ENCODE results near the gene DTX4.

Gene DTX4

GRCh38 chr11:59192446-59193020, 20.6 kb downstream of the DTX4 start:
- DNase-seq: no peak

GRCh38 chr11:59193587-59194130, 21.7 kb downstream of the DTX4 start:
- no peak for DNase-seq

GRCh38 chr11:59195586-59195985, 23.7 kb downstream of the DTX4 start:
- no peak for DNase-seq

GRCh38 chr11:59196777-59197176, 24.8 kb downstream of the DTX4 start:
- DNase-seq: no peak

- no peak for DNase-seq
Observed at GRCh38 chr11:59197991-59198390, 26.1 kb downstream of the DTX4 start.

DNA sequence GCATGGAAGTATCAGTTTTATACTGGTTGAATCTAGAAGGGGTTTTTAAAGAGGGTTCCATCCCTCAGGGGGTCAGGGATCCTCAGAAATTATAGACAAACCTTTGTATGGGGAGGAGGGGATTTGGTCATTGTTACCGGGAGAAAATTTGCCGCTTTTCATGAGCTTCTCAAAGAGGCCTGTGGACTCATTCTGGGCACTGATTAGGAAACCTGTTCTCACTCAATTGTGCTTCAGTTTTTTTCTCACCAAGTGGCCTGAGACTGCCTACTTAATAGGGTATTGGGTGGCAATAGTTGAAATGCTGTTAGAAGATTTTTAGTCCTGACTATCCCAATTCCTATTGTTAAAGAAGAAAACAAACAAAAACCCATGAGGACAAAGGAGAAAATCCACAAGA, 26.8 kb downstream of the DTX4 start:
- DNase-seq: no peak

GRCh38 chr11:59199546-59200422, 27.9 kb downstream of the DTX4 start:
- no peak for DNase-seq

DNA sequence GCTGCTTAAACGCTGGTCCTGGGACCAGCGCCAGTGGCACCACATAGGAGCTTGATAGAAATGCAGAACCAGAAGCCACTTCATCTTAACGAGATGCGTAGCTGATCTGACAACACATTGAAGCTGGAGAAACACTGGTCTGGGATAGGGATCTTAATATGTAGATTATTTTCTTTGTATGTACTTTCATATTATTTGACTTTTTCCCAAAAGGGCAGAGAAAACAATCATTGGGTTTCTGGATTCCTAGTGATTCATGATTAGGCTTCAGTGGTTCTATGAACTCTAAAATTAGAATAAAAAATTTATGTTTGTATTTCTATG, 28.5 kb downstream of the DTX4 start:
- DNase-seq: no peak

- no peak for DNase-seq
Observed at GRCh38 chr11:59201353-59201752, 29.4 kb downstream of the DTX4 start.

DNA sequence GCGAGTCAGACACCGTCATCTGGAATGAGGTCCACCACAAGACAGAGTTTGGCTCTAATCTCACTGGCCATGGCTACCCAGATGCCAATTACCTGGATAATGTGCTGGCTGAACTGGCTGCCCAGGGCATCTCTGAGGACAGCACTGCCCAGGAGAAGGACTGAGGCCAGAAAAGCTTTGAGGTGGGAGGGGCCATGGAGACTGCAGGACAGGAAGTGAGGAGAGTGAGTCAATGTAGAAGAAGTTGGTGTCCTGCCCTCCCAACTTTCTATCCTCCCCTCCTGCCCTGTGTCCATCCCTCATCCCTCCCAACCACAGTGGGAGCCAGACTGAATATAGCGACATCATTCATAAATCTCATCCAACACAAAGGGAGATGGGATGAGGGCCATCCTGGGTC, 32.8 kb downstream of the DTX4 start:
- no peak for DNase-seq

DNA sequence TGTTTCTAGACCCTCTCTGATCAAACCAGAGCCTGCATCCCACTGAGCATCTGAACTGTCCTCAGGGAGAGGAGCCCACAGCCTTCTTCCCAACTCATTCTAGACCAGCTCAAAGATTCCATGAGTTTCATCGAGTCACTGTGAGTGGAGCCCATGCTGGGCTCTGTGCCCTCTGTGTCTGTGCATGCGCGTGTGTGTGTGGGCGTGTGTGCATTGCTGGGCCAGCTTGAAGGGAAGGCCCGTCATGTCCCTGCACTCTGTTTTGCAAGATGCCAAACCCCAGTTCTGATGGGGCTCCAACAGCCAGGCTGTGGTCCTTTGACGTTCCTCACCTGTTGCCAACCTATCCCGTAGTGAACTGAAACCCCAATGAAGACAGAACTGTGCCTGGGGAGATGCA, 33.7 kb downstream of the DTX4 start:
- DNase-seq: no peak

DNA sequence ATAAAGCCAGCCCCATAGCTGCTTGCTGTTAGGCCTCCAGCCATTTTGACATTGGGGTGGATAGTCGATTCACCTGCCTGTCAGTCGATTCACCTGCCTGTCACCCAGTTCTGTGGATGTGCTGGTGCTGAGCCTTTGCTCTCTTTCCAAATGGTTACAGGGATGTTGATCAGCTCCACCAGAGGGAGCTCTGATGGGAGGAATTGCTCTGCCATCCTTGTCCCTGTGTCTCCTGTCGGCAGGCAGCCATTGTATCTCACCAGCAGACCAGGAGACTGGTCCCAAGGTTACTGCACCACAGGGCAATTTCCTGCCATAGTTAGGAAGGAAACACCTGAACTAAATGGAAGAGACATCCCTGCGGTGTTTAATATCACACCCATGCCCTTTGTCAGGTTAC, 34.7 kb downstream of the DTX4 start:
- peak; percentile 0 for DNase-seq

DNA sequence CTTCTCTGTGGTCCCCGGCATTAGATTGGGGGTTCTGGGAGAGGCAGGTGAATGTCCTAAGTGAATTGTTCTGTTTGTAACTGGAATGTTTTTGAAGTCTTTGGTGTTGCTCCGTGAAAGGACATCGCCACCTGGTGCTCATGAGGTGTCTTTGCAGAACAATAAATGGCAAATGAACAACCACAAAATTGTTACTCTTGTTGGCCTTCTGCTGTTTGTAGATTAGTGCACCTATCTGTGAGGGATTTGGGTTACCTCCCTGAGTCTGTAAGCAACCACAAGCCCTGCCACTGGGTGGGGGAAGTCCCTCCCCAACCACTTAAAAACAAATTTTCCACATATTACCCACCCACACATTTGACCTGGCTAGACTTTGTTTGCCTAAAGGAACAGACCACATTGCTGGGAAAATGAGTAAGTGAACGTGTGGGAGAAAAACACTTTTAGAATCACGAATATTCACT, 36.1 kb downstream of the DTX4 start:
- peak; percentile 21 for DNase-seq

GRCh38 chr11:59208956-59209355, 37.0 kb downstream of the DTX4 start:
- DNase-seq: no peak

DNA sequence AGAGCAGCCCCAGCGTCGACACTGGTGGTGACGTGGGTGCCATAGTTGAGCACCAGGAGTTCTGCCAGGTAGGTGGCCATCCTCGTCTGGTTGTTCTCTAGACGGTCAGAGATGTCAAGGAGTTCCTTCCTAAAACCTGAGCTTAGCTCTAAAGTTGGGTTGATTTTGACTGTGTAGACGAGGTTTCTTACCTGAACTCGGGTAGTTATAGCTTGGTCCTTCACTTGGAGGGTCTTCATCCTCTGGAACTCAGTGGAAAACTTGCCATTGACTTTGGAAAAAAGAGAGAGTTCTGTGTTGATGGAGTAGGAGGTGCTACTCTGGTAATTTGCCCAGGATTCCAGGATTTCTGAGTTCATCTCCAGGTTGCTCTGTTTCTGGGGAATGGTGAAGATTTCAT, 40.3 kb downstream of the DTX4 start:
- no peak for DNase-seq

GRCh38 chr11:59212744-59213631, 41.1 kb downstream of the DTX4 start, which contains the start of gene MPEG1:
Gene MPEG1, minus strand, starts transcription at chr11:59212927. Its CDS starts 62 bp downstream, at chr11:59212865.
- DNase-seq: no peak

- no peak for DNase-seq
Observed at GRCh38 chr11:59214141-59214893, 42.4 kb downstream of the DTX4 start.

GRCh38 chr11:59216641-59217564, 45.0 kb downstream of the DTX4 start:
- no peak for DNase-seq

GRCh38 chr11:59218319-59218718, 46.4 kb downstream of the DTX4 start:
- DNase-seq: no peak

GRCh38 chr11:59218893-59219292, 47.0 kb downstream of the DTX4 start:
- no peak for DNase-seq

- DNase-seq: no peak
Observed at GRCh38 chr11:59219836-59220235, 47.9 kb downstream of the DTX4 start.

All from NCI-H510A treated with DMSO at 0.1 percent for 48 hours (cell line).